Motor neuron (in vitro differentiated cells): ENCODE measurements around the gene CCDC40. TPM values are rescaled to one million over a fixed set of nuclear protein-coding genes. Genes with fewer than 3 reads are reported as not detected.
A peak's percentile ranks its signal among the peaks of the same experiment; 100 is the strongest.

Experiments
- ATAC-seq, 8 experiments: fragments of 200-7000 bp; cut with Tn5 transposase; replicated peaks in 6 of 8; 2 replicates each; pipeline ENCODE4 v1.8.0; 2021; ENCODE audit warnings: mild to moderate bottlenecking in 8 of 8, moderate library complexity in 8 of 8
- H3K27ac ChIP-seq, 2 donors: fragments of 250-450 bp; sonication (Bioruptor Pico); 2 replicates each; pipeline ENCODE4 v1.9.0; 2021; ENCODE audit warnings: antibody characterized with exemption in 2 of 2, mild to moderate bottlenecking in 2 of 2, moderate library complexity in 1 of 2
- H3K4me1 ChIP-seq, 2 donors: fragments of 250-450 bp; sonication (Bioruptor Pico); replicated peaks in 1 of 2; 2 replicates each; pipeline ENCODE4 v1.6.1; 2021; ENCODE audit warnings: antibody characterized with exemption in 2 of 2, mild to moderate bottlenecking in 2 of 2, moderate library complexity in 1 of 2
- H3K4me3 ChIP-seq, 5 donors: fragments of 250-450 bp; sonication (Bioruptor Pico); 2 replicates each; pipeline ENCODE4 v1.9.0; 2021; ENCODE audit warnings: antibody characterized with exemption in 5 of 5, mild to moderate bottlenecking in 5 of 5, moderate library complexity in 4 of 5
- WGBS, 10 experiments: fragments of 450-650 bp; shearing (Covaris generic); methylation state at CpG; one replicate each; pipeline ENCODE4 v1.0.0; 2022; 5-methylcytosine and 5-hydroxymethylcytosine counted together
- in situ Hi-C, 9 experiments: fragments of 400-800 bp; cut with MboI; loops; one replicate each; pipeline ENCODE4 v1.15.0; 2021; ENCODE audit warnings: low sequenced_read_pairs in 9 of 9, low pct_unique_long_range_greater_than_20kb in 2 of 9; ENCODE audit not compliant: unreplicated experiment in 9 of 9
- total RNA-seq, 8 experiments: library from RNA; unstranded; fragments of 300-600 nt; gene quantifications; 2 replicates each; pipeline versions ENCODE4 v1.2.3 to v1.2.4, GENCODE V29; 2022

The CCDC40 gene, protein sequence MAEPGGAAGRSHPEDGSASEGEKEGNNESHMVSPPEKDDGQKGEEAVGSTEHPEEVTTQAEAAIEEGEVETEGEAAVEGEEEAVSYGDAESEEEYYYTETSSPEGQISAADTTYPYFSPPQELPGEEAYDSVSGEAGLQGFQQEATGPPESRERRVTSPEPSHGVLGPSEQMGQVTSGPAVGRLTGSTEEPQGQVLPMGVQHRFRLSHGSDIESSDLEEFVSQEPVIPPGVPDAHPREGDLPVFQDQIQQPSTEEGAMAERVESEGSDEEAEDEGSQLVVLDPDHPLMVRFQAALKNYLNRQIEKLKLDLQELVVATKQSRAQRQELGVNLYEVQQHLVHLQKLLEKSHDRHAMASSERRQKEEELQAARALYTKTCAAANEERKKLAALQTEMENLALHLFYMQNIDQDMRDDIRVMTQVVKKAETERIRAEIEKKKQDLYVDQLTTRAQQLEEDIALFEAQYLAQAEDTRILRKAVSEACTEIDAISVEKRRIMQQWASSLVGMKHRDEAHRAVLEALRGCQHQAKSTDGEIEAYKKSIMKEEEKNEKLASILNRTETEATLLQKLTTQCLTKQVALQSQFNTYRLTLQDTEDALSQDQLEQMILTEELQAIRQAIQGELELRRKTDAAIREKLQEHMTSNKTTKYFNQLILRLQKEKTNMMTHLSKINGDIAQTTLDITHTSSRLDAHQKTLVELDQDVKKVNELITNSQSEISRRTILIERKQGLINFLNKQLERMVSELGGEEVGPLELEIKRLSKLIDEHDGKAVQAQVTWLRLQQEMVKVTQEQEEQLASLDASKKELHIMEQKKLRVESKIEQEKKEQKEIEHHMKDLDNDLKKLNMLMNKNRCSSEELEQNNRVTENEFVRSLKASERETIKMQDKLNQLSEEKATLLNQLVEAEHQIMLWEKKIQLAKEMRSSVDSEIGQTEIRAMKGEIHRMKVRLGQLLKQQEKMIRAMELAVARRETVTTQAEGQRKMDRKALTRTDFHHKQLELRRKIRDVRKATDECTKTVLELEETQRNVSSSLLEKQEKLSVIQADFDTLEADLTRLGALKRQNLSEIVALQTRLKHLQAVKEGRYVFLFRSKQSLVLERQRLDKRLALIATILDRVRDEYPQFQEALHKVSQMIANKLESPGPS
- total RNA-seq = 10 to 100 TPM in 3 of 8 experiments, 1 to 10 TPM in 5; 2.3 to 23.0 (median 8.2) TPM

DNA sequence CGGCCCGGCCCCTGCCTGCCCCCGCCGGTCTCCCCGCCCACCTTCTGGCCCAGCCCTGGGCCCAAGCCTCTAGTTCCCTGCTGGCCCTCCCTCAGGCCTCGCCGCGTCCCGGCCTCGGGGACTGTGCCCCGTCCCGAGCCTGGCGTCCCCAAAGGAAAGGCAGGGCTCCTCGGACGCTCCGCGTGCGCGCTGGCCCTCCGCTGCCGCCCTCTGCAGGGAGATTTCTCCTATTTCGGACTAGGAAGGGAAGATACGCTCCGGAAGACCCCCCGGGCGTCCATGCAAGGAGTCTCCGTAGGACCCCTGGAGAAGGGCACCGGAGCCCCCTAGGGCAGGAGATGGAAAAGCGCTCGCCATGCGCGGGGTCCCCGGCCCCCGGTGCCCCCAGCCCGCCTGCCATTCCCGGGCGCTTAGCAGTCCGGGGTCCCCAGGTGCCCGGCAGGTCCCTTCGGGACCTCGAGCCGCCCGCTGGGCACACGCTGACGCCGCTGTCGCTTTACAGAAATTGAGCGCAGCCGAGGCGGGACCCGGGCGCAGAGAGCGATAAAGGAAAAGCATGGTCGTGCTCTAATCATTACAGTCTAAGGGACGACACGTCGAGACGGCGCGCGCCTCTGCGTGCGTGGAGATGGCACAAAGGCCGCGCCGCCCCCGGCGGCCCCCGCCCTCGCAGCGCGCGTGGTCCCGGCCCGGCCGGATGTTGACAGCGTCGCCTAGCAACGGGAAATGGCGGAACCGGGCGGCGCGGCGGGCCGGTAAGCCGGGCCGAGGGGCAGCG lies at the start of gene CCDC40:
Gene CCDC40 (plus strand): TSS at position 706 of the 778 bp plus-strand sequence. CDS start 21 bp downstream, at position 727.
- in situ Hi-C loops = no loop called here
- WGBS, 10 experiments = 2% methylated on average over 9 of the region's 89 CpGs; no CpG with 5 or more reads in 9 of the 10 experiments
- Histone ChIP-seq H3K4me3 (peak within 1 kb of the TSS; percentile 80 to 97 (median 89)), H3K27ac (peak within 1 kb of the TSS; percentile 94), H3K4me1 (peaks cover 30% of the 10 kb centered on the region in 2 donors)
- ATAC-seq = peak; percentile 72 to 78 (median 73)

DNA sequence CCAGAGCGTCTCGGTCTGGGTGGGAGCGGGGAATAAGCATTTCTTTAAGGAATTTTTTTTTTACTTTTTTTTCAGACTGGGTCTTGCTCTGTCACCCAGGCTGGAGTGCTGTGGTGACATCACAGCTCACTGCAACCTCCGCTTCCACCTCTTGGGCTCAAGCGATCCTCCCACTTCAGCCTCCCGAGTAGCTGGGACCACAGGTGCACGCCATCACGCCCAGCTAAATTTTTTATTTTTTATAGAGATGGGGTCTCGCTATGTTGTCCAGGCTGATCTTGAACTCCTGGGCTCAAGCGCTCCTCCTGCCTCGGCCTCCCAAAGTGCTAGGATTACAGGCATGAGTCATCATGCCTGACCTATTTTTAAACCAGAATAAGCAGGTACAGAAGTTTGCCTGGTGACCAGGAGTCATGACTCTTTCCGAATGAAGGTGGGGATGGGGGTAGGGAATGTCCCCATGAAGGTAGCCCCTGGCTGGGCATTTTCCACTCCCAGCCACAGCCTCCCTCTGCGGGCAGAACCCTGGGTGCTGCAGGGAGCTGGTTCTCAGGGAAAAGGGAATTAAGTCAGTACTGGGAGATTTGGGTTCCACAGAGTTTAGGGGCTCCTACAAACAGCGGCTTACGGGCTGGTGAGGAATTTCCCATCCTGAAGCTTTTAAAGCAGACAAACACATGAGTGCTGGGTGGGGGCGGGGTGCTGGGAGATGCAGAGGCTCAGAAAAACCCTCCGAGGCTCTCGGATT lies 49.1 kb upstream of the CCDC40 start:
- in situ Hi-C loops = loop anchor here in 3 of 9 experiments (25.0 kb wide), 1 partner anchor 175 kb away; no protein-coding TSS in a partner anchor
- ATAC-seq = no peak
- H3K4me1 ChIP-seq = peaks cover 36 to 40% of the 10 kb centered on the region in 2 donors
- no peak overlapping the region for H3K27ac ChIP-seq
- 55 to 93% (median 82%) methylated on average over 2 to 12 of the region's 18 CpGs; no CpG with 5 or more reads in 1 of the 10 experiments for WGBS, 10 experiments
- H3K4me3 ChIP-seq = no peak overlapping the region

DNA sequence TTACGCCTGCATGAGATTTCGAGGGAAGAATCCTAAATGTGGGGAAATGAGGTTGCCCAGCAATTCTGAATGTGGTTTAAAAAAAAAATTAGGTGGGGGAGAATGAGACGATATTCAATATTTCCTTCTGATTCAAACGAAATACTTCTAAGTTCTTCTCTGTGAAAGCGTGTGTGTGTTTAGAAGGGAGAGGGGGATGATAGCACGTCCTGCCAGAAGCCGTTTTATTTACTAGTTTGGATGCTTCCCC lies 48.6 kb upstream of the CCDC40 start:
- no peak overlapping the region for H3K27ac ChIP-seq
- no peak for ATAC-seq
- 30 to 96% (median 63%) methylated on average over 2 to 4 of the region's 7 CpGs; no CpG with 5 or more reads in 3 of the 10 experiments for WGBS, 10 experiments
- H3K4me1 ChIP-seq = peaks cover 41 to 43% of the 10 kb centered on the region in 2 donors
- in situ Hi-C loops = loop anchor here in 3 of 9 experiments (25.0 kb wide), 1 partner anchor 176 kb away; no protein-coding TSS in a partner anchor
- no peak overlapping the region for H3K4me3 ChIP-seq

DNA sequence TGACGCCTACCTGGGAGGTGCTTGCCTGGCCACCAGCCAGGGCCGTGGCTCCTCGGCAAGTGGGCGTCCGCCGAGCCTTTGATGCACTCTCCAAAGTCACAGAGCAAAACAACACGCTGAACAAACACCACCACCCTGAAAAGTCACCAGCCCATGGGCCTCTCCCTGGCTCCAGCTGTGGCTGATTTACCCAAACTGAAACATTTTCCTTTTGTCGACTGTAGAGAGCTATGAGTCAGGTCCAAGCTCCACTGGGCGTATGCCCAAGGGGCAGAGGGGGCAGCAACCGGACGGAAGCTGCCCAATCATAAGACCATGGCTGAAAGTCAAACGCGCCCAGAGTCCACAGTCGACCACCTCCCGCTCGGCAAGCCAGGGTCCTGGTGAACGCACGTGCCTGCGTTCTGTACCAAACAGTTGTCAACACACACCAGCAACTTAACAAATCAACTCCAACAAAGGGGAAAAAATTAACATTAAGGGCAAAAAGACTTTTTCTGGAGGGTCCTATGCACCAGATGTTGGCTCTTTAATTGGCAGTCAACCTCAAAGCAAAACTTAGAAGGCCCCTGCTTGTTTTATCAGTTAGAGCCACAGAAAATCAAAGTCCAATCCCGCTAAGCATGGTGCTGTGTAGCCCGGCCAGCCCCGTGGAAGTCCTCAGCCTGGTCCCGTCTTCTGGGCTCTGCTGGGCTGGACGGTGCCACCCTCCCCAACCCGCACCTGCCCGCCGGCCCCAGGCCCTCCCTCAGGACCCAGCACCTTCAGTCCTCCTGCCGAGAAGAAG lies 48.1 kb upstream of the CCDC40 start:
- Histone ChIP-seq H3K27ac (no peak overlapping the region), H3K4me3 (no peak overlapping the region), H3K4me1 (peaks cover 46 to 48% of the 10 kb centered on the region in 2 donors)
- 0 to 92% (median 73%) methylated on average over 1 to 19 of the region's 28 CpGs; no CpG with 5 or more reads in 1 of the 10 experiments for WGBS, 10 experiments
- in situ Hi-C loops = loop anchor here in 3 of 9 experiments (25.0 kb wide), 1 partner anchor 176 kb away; no protein-coding TSS in a partner anchor
- ATAC-seq = peak in 3 of 8 experiments; percentile 1 to 73 (median 70)

DNA sequence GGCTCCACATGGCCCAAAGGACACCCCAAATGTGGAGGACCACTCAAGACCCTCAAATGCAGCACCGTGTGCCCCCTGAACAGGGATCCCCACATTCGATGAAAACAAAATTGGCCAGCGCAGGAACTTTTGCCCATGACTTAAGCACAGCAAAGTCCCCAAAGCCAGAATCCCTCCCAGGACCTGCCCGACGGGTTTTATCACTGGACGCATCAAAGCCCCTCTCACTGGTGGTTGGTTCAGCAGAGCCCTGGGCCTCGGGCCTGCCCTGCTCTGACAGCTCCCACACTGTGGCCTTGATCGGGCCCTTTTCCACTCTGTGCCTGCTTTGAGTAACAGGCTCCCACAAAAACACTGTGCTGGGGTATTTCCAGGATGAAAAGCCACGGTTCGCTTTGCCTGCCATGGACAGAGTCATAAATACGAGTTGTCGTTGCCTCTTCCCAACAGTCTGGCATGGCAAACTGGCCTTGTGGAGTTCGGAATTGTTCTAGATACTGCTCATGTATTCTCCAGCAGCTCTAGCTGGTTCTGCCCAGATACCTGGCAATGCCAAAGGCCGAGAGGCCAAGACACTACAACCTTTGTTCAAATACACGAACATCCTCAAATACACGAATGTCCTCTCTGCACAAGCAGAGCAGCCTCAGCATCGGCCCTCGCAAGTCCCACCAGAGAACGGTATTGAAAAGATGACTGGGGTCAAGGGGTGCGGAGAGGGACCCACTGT lies 47.2 kb upstream of the CCDC40 start:
- ATAC-seq = no peak
- in situ Hi-C loops = loop anchor here in 3 of 9 experiments (25.0 kb wide), 1 partner anchor 177 kb away; no protein-coding TSS in a partner anchor
- 85 to 100% (median 92%) methylated on average over 1 to 13 of the region's 20 CpGs; no CpG with 5 or more reads in 4 of the 10 experiments for WGBS, 10 experiments
- H3K4me1 ChIP-seq = peaks cover 52 to 55% of the 10 kb centered on the region in 2 donors
- no peak overlapping the region for H3K27ac ChIP-seq
- H3K4me3 ChIP-seq = no peak overlapping the region

DNA sequence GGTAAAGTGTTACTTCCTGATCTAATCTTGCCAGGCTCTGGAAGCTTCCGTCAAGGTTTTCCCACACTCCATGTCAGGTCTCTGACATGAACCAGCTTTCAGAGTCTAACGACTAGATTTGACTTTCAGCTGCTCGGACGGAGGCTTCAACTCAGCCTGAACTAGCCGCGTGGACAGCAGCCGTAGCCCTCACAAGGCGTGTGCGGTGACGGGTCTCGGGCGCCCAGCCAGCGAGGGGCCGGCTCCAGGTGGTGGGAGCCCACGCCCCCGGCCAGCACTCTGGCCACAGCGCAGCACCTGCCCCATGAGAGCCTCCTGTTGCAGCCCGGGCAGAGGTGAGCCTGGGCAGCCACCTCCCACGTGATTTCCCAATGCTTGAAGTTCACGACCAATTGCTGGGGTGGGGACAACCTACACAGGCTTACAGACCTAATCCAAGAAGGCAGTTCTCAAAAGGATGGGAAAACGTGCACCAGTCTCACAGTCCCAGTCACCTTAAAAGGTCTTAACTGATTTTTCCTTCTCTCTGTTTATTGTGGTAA lies 46.3 kb upstream of the CCDC40 start:
- ATAC-seq = no peak
- peaks cover 53 to 60% of the 10 kb centered on the region in 2 donors for H3K4me1 ChIP-seq
- peak overlapping the region in 1 of 2 donors; percentile 16 for H3K27ac ChIP-seq
- H3K4me3 ChIP-seq = no peak overlapping the region
- 40 to 90% (median 80%) methylated on average over 1 to 7 of the region's 21 CpGs; no CpG with 5 or more reads in 4 of the 10 experiments for WGBS, 10 experiments
- in situ Hi-C loops = loop anchor here in 3 of 9 experiments (25.0 kb wide), 1 partner anchor 178 kb away; no protein-coding TSS in a partner anchor

DNA sequence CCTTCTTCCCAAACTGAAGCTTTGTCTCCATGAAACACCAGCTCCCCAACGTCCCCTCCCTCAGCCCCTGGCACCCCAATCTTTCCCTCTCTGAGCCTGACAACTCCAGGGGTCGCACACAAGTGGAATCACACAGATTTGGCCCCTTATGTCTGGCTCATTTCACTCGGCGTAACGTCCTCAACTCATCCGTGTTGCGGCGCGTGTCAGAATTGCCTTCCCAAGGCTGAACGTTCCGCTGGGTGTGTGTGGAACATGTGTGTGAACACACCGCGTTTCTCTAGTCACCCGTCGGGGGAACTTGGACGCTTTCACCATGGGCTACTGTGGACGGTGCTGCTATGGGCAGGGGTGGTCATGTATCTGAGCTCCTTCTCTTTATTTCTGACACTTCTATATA lies 45.7 kb upstream of the CCDC40 start:
- in situ Hi-C loops = loop anchor here in 3 of 9 experiments (25.0 kb wide), 1 partner anchor 178 kb away; no protein-coding TSS in a partner anchor
- 82 to 100% (median 100%) methylated on average over 1 to 4 of the region's 17 CpGs; no CpG with 5 or more reads in 7 of the 10 experiments for WGBS, 10 experiments
- Histone ChIP-seq H3K27ac (peak overlapping the region; percentile 80 to 95), H3K4me1 (peaks cover 49 to 60% of the 10 kb centered on the region in 2 donors), H3K4me3 (no peak overlapping the region)
- peak in 2 of 8 experiments; percentile 1 to 2 for ATAC-seq

DNA sequence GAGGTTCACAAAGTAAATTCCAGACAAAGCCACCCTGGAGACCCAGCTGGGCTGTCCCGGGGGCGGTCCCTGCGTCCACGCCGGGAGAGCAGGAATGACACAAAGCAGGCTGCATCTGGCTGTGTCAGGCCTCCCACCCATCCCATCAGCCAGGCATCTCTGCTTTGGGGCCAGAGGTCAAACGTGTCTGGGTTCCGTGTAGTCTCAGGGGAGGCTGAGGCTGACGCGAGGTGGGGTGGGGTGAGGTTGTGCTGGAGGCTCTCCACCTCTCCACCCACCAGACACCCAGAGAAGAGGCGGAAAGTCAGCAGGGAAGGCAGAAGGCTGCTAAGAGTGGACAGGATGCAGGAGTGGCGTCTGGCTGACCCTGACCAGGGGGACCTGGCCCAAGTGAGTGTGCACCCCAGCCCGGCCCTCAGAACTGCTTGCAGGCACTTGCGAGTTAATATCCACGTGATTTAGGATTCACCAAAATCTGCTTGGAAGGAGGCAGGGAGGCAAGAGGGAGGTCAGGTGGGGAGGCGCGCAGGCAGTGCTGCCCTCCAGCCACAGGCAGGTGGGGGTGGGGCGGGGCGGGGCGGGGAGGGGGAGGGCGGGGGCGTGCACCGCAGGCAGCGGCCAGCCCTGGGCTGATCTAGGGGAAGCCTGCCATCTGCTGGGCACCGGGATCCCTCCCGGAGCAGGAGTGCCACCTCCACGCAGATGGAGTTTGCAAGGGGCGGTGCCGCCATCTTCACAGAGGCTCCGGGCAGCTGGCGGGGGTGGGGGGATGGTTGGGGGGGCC lies 45.1 kb upstream of the CCDC40 start:
- peaks cover 47 to 60% of the 10 kb centered on the region in 2 donors for H3K4me1 ChIP-seq
- peak overlapping the region; percentile 6 to 24 (median 18) for H3K4me3 ChIP-seq
- H3K27ac ChIP-seq = peak overlapping the region; percentile 95 to 96
- 50 to 100% (median 100%) methylated on average over 1 to 2 of the region's 30 CpGs; no CpG with 5 or more reads in 7 of the 10 experiments for WGBS, 10 experiments
- in situ Hi-C loops = loop anchor here in 3 of 9 experiments (25.0 kb wide), 1 partner anchor 179 kb away; no protein-coding TSS in a partner anchor
- peak; percentile 64 to 97 (median 66) for ATAC-seq

DNA sequence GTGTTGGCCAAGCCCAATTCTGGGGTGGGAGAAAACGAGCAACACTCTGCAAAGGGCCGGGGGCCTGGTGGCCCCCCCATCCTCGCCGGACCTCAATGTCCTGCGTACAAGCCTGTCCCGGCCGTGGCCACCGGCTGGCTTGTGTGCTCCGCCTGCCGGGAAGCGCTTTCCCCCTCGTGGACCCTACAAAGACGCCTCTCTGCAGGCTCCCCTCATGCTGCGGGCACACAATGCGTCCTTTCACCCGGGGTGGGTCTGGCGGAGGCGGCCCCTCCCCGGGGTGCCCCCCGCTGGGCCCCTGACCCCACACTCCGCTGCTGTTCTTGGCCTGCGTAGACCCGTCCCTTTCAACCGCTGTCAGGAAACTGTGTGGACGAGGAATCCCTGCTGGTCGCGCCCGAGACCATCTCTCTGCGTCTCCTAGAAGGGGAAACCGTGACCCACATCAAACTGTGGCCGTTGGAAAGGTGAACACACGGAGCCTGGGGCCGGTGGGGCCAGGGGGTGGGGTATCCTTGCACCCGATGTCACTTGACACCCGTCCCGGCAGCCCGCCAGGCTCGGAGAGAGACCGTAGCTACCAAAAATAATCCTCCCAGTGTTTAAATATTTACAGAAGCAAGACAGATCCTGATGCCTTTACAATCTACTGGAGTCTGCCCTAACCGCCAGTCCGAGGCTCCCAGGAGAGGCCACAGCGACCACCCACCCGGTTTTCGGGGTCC lies 44.4 kb upstream of the CCDC40 start:
- Histone ChIP-seq H3K4me3 (peak overlapping the region; percentile 6 to 24 (median 18)), H3K27ac (peak overlapping the region; percentile 95 to 96), H3K4me1 (peaks cover 47 to 60% of the 10 kb centered on the region in 2 donors)
- ATAC-seq = peak; percentile 8 to 77 (median 38)
- in situ Hi-C loops = loop anchor here in 3 of 9 experiments (25.0 kb wide), 1 partner anchor 180 kb away; no protein-coding TSS in a partner anchor
- WGBS, 10 experiments = 33 to 66% (median 40%) methylated on average over 1 to 4 of the region's 44 CpGs; no CpG with 5 or more reads in 7 of the 10 experiments
